ENCODE data around the gene SYNDIG1.

GRCh38 chr20:24589381-24589780 lies 120.0 kb downstream of the SYNDIG1 start:
- no peak for TF ChIP-seq ZNF407 (IDR thresholded peaks at IDR 0.05; ENCODE audit: low read depth)
- TF ChIP-seq, protein P1, sequence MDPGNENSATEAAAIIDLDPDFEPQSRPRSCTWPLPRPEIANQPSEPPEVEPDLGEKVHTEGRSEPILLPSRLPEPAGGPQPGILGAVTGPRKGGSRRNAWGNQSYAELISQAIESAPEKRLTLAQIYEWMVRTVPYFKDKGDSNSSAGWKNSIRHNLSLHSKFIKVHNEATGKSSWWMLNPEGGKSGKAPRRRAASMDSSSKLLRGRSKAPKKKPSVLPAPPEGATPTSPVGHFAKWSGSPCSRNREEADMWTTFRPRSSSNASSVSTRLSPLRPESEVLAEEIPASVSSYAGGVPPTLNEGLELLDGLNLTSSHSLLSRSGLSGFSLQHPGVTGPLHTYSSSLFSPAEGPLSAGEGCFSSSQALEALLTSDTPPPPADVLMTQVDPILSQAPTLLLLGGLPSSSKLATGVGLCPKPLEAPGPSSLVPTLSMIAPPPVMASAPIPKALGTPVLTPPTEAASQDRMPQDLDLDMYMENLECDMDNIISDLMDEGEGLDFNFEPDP (CRISPR knock-in tag; IDR thresholded peaks at IDR 0.05) = no peak
- TF ChIP-seq, protein P2, sequence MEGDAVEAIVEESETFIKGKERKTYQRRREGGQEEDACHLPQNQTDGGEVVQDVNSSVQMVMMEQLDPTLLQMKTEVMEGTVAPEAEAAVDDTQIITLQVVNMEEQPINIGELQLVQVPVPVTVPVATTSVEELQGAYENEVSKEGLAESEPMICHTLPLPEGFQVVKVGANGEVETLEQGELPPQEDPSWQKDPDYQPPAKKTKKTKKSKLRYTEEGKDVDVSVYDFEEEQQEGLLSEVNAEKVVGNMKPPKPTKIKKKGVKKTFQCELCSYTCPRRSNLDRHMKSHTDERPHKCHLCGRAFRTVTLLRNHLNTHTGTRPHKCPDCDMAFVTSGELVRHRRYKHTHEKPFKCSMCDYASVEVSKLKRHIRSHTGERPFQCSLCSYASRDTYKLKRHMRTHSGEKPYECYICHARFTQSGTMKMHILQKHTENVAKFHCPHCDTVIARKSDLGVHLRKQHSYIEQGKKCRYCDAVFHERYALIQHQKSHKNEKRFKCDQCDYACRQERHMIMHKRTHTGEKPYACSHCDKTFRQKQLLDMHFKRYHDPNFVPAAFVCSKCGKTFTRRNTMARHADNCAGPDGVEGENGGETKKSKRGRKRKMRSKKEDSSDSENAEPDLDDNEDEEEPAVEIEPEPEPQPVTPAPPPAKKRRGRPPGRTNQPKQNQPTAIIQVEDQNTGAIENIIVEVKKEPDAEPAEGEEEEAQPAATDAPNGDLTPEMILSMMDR (IDR thresholded peaks at IDR 0.05 in 2 of 3, conservative IDR thresholded peaks at IDR 0.05 in 1 of 3; ENCODE audit: insufficient read depth in 2 of 3, low read depth in 1 of 3, low read length in 3 of 3) = no peak
